ENCODE results near the gene DNAJC22.

The DNAJC22 gene

DNA sequence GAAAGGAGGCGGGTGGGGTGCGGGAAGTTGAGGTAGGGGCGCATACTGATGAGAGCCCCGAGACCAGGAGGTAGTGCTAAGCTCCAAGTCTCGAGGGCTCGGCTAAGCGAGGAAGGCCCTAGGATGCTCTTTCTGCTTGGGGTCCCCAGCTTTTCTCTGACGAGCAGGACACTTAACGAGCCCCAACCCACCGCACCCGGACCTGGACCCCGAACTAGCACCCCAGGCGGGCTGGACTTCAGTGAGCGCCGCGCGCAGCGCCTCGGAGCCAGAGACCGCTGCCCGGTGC is 5.0 kb upstream of the DNAJC22 start:
- ChIA-PET POLR2A (interaction anchor here (0.7 to 2.9 kb wide), 11 partner anchors 8 to 210 kb away, joined by 3 to 42 read pairs (median 10); partner anchors contain the start of genes PRPH, SPATS2, TROAP and TUBA1B), CTCF (interaction anchor here (0.6 to 3.0 kb wide), 19 partner anchors 10 to 239 kb away, joined by 3 to 55 read pairs (median 8); partner anchors contain the start of genes PRPH, SPATS2 and TROAP)
- no peak for DNase-seq (ENCODE audit: extremely low spot score)
- TF ChIP-seq ARNT (IDR thresholded peaks at IDR 0.05) (no peak), HDGF (IDR thresholded peaks at IDR 0.05; ENCODE audit: borderline replicate concordance) (no peak), L3MBTL2 (conservative IDR thresholded peaks at IDR 0.05) (no peak), FOXM1 (IDR thresholded peaks at IDR 0.05; ENCODE audit: borderline replicate concordance) (no peak), ELF4 (IDR thresholded peaks at IDR 0.05) (no peak)
- TF ChIP-seq, protein P1, sequence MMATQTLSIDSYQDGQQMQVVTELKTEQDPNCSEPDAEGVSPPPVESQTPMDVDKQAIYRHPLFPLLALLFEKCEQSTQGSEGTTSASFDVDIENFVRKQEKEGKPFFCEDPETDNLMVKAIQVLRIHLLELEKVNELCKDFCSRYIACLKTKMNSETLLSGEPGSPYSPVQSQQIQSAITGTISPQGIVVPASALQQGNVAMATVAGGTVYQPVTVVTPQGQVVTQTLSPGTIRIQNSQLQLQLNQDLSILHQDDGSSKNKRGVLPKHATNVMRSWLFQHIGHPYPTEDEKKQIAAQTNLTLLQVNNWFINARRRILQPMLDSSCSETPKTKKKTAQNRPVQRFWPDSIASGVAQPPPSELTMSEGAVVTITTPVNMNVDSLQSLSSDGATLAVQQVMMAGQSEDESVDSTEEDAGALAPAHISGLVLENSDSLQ (IDR thresholded peaks at IDR 0.05) = no peak

DNA sequence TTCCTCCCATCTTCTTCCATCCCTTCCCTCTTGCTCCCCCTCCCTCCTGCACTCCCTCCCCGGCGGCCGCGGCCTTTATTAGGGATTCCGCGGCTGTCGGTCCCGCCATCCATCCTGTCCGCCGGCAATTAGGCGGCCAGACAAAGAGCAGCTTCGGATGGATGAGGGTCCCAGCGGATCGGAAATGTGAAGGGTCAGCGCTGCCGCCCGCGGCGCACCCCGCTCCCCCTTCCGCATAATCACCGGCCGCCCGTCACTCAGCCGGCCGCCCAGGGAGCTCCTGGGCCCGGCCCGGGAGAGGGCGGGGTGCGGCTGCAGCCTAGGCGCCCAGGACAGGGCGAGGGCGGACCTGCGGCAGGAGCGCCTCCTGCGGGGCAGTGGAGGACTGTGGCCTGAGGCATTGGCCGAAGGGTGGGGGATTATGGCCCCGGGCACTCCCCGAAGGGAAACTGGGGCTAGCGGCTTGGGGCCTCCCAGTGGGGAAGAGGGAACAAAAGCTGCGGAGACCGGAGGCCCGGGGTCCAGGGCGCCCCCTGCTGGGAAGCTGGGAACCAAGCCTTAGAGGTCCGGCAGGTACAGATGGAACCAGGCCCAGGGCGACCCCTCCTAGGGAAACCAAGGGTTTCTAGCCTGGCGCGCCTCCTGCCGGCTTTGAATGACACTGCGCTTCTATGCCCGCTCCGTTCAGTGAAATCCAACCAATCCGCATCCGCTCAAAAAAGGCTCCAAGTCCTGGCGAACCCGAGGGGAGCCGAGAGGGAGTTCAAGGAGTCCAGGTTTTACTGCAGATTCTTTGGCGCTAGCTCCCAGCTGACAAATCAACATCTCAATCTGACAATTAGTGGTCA is 4.4 kb upstream of the DNAJC22 start:
- CTCF ChIA-PET = interaction anchor here (0.5 to 3.0 kb wide), 27 partner anchors 9 to 306 kb away, joined by 3 to 55 read pairs (median 6); partner anchors contain the start of genes PRPH, SPATS2, TROAP and TUBA1B
- TF ChIP-seq ELF4 (IDR thresholded peaks at IDR 0.05) (no peak), L3MBTL2 (conservative IDR thresholded peaks at IDR 0.05) (no peak)
- TF ChIP-seq, protein P1 (IDR thresholded peaks at IDR 0.05) = peak; percentile 86
- POLR2A ChIA-PET = interaction anchor here (0.6 to 2.9 kb wide), 14 partner anchors 9 to 237 kb away, joined by 3 to 42 read pairs (median 8); partner anchors contain the start of genes PRPH, SPATS2, TROAP and TUBA1B
- DNase-seq (ENCODE audit: extremely low spot score) = peak; percentile 88

DNA sequence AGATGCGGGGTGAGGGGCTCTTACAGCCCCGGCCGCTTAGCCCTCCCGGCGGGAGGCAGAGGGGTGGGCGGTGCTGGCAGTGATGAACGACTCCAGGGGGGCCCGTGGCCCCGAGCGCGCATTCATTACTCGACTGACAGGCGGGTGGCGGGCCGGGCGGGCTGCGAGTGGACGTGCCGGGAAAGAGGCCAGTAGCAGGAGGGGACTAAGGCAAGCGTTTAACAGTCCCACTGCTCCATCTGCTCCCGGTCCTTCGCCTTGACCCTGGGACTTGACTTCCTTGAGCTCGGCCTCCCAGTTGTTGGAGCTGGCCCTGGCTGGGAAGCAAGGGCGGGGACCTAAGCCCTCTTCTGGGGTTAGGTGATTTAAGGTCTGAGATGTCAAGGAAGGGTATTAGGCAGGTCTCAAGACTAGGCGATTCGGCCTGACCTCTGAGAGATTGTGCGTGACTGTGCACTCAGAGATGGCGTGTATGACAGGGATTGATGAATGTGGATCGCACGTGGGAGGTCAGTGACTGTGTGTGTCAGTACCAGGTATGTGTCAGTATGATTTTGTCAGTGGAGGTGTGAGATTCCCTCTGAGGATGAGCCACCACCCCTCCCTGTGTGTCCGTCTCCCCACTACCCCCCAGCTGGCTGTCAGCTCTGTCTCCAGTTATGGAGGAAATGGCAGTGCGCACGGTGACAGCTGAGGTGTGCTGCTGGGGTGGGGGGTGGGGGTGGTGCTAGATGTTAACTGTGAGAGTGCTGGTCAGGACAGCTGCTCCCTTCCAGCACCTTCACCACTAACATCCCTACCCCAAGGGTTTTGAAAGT is 3.6 kb upstream of the DNAJC22 start:
- TF ChIP-seq, protein P1 (IDR thresholded peaks at IDR 0.05) = peak; percentile 95
- TF ChIP-seq ARNT (IDR thresholded peaks at IDR 0.05) = no peak
- no peak for DNase-seq (ENCODE audit: extremely low spot score)
- ChIA-PET CTCF (interaction anchor here (0.6 to 3.0 kb wide), 22 partner anchors 8 to 490 kb away, joined by 3 to 55 read pairs (median 8); partner anchors contain the start of genes PRPH, SPATS2, TROAP and TUBA1B), POLR2A (interaction anchor here (0.6 to 2.9 kb wide), 16 partner anchors 9 to 236 kb away, joined by 3 to 42 read pairs (median 6); partner anchors contain the start of genes PRPH, SPATS2, TROAP and TUBA1B)

DNA sequence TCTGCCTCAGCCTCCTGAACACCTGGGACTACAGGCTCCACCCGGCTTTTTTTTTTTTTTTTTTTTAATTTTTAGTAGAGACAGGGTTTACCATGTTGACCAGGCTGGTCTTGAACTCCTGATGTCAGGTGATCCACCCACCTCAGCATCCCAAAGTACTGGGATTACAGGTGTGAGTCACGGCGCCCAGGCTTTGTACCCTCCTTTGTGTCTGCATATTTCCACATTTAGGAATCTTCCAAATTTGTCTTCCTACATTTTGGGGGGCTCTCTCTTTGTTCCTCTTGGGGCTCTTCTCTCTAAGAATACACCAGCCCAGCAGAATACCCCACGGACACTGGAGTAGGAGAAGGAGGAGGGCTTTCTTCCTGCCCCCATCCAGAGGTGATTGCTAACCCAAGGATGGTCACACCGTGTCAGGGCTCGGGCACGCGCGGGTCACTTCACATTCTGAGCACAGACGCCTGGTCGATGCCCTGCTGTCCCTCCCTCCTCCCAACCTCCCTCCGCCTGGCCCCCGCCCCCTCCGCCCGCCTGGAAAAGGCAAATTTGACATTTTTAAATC is 2.1 kb upstream of the DNAJC22 start:
- CTCF ChIA-PET = interaction anchor here (0.6 kb wide), 1 partner anchor 172 kb away, joined by 3 read pairs; no protein-coding TSS in a partner anchor
- TF ChIP-seq SUZ12 (IDR thresholded peaks at IDR 0.05) = no peak
- no peak for TF ChIP-seq FOXM1 (IDR thresholded peaks at IDR 0.05; ENCODE audit: borderline replicate concordance)
- no peak for TF ChIP-seq FOXA1 (IDR thresholded peaks at IDR 0.05)
- TF ChIP-seq ELF4 (IDR thresholded peaks at IDR 0.05) = no peak
- TF ChIP-seq ZNF384 (IDR thresholded peaks at IDR 0.05) = no peak
- no peak for TF ChIP-seq SP1 (IDR thresholded peaks at IDR 0.05)
- POLR2A ChIA-PET = interaction anchor here (0.8 to 1.1 kb wide), 2 partner anchors 20 to 22 kb away, joined by 3 read pairs; partner anchors contain the start of gene TROAP
- no peak for DNase-seq (ENCODE audit: extremely low spot score)

DNA sequence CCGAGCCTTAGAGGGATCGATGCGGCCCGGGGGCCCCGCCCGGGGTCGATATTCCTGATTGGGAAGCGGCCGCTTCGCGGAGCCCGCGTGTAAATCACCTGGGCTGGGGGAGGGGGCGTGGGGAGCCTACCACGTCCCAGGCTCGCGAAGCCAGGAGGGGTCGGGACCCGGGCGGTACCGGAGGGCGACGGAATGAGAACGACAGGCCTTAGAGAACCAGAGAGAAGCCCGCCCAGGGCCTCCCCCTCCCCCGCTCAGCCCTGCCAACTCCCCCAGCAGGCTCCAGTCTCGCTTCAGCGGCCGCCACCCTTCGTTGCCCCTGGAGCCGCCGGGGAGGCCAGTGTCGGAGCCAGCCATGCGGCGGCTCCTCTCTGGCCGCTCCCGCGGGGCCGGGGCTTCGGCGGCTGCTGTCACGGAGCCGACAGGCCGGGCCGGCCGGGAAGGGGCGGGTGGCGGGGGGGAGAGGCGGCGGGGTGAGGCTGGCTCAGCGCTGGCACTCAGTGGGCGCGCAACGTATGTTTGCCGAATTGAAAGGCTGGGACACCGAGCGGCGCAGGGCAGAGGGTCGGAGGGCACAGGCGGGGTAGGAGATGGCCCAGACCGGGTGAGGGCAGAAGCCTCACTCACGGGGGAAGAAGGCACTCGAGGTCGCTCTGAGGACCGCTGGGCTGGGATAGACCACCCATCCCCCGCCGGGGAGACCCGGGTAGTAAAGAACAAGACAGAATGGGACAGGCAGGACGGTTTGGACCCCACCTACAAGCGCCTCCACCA is 1.4 kb upstream of the DNAJC22 start:
- no peak for DNase-seq (ENCODE audit: extremely low spot score)
- TF ChIP-seq BHLHE40 (IDR thresholded peaks at IDR 0.05; ENCODE audit: borderline replicate concordance) (no peak), FOXK2 (IDR thresholded peaks at IDR 0.05) (no peak), ZNF384 (IDR thresholded peaks at IDR 0.05) (no peak), TARDBP (IDR thresholded peaks at IDR 0.05) (no peak), ELF4 (IDR thresholded peaks at IDR 0.05) (no peak), L3MBTL2 (conservative IDR thresholded peaks at IDR 0.05) (no peak), SP1 (IDR thresholded peaks at IDR 0.05) (no peak), NFRKB (IDR thresholded peaks at IDR 0.05) (no peak), LEF1 (IDR thresholded peaks at IDR 0.05; ENCODE audit: borderline replicate concordance) (no peak)
- TF ChIP-seq, protein P1 (IDR thresholded peaks at IDR 0.05) = no peak
- ChIA-PET CTCF (interaction anchor here (4.5 kb wide), 1 partner anchor 13 kb away, joined by 43 read pairs; no protein-coding TSS in a partner anchor), POLR2A (interaction anchor here (4.0 kb wide), 1 partner anchor 22 kb away, joined by 30 read pairs; the partner anchor contains the start of gene TROAP)

Data from HEK293T (cell line).